MCF 10A (cell line): ENCODE data around the gene DHRS2. TPM values are rescaled to one million over a fixed set of nuclear protein-coding genes. Genes with fewer than 3 reads are reported as not detected.

Experiments used
- Bru-seq: library from RNA; stranded (reverse); fragments of 400-500 nt; gene quantifications from one replicate; lab custom pipeline; 2021; lab: Mats Ljungman, UMichigan
- BruChase-seq, 2 experiments: library from RNA; stranded (reverse); fragments of 400-500 nt; gene quantifications; one replicate each; lab custom pipeline; 2021; lab: Mats Ljungman, UMichigan
- BruUV-seq: library from RNA; stranded (reverse); fragments of 400-500 nt; replicated peaks from 2 replicates; lab custom pipeline; 2021; lab: Mats Ljungman, UMichigan
- CTCF ChIA-PET: fragments of 300-600 bp; sonication (Branson Sonifier 250); formaldehyde crosslinking; extraction: SDS; loops from one replicate; lab custom pipeline; 2021; ENCODE audit warnings: antibody characterized with exemption, inconsistent platforms; lab: Yijun Ruan, JAX
- POLR2A ChIA-PET: fragments of 300-600, 350-650 bp; sonication (Branson Sonifier 250); formaldehyde crosslinking; extraction: SDS; loops from one replicate; lab custom pipeline; 2020; ENCODE audit warnings: antibody characterized with exemption, inconsistent platforms; lab: Yijun Ruan, JAX
- DNase-seq: peaks from one replicate; pipeline ENCODE4 v3.0.0-alpha.2; 2018; ENCODE audit not compliant: unreplicated experiment
- H3K27ac Mint-ChIP-seq: one replicate; pipeline ENCODE4 v1.8.0; 2022; ENCODE audit warnings: mild to moderate bottlenecking, low read depth, mixed read lengths; ENCODE audit not compliant: unreplicated experiment
- H3K27me3 Mint-ChIP-seq: one replicate; pipeline ENCODE4 v1.8.0; 2022; ENCODE audit warnings: mixed read lengths; ENCODE audit not compliant: insufficient read depth, unreplicated experiment
- H3K36me3 Mint-ChIP-seq: one replicate; pipeline ENCODE4 v1.8.0; 2022; ENCODE audit warnings: mild to moderate bottlenecking, moderate library complexity, mixed read lengths; ENCODE audit not compliant: insufficient read depth, unreplicated experiment
- H3K4me1 Mint-ChIP-seq: one replicate; pipeline ENCODE4 v1.8.0; 2022; ENCODE audit warnings: mixed read lengths; ENCODE audit not compliant: insufficient read depth, unreplicated experiment
- H3K4me3 Mint-ChIP-seq: one replicate; pipeline ENCODE4 v1.8.0; 2022; ENCODE audit warnings: mild to moderate bottlenecking, moderate library complexity, mixed read lengths; ENCODE audit not compliant: unreplicated experiment
- H3K9me3 Mint-ChIP-seq: one replicate; pipeline ENCODE4 v1.8.0; 2022; ENCODE audit warnings: mixed read lengths; ENCODE audit not compliant: unreplicated experiment
- intact Hi-C: fragments of 100-400 bp; cut with micrococcal nuclease; formaldehyde crosslinking; loops from 2 replicates; pipeline ENCODE4 v1.14.1; 2022
- long read RNA-seq: library from polyadenylated mRNA; stranded (forward); transcript quantifications from one replicate; pipeline ENCODE4 v2.0.0, GENCODE V29; 2022
- total RNA-seq: library from RNA; stranded (reverse); gene quantifications from 2 replicates; pipeline ENCODE4 v1.2.3, GENCODE V29; 2022
- TF ChIP-seq, protein P1 (sequence below): fragments of 200-600 bp; IDR thresholded peaks from one replicate; pipeline ENCODE4 v1.8.0; 2022; ENCODE audit warnings: antibody characterized with exemption, mild to moderate bottlenecking; ENCODE audit not compliant: unreplicated experiment

Gene DHRS2, protein sequence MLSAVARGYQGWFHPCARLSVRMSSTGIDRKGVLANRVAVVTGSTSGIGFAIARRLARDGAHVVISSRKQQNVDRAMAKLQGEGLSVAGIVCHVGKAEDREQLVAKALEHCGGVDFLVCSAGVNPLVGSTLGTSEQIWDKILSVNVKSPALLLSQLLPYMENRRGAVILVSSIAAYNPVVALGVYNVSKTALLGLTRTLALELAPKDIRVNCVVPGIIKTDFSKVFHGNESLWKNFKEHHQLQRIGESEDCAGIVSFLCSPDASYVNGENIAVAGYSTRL
- total RNA-seq (0.27 and 1.1 TPM in 2 replicates), Bru-seq, nascent RNA (percentile 25 among the genes with signal in this experiment), BruChase-seq, experiment 1, labeled RNA remaining after a 6-hour chase (percentile 20 among the genes with signal in this experiment), BruChase-seq, experiment 2, labeled RNA remaining after a 2-hour chase (percentile 18 among the genes with signal in this experiment)
- long read RNA-seq = 0 reads

DNA sequence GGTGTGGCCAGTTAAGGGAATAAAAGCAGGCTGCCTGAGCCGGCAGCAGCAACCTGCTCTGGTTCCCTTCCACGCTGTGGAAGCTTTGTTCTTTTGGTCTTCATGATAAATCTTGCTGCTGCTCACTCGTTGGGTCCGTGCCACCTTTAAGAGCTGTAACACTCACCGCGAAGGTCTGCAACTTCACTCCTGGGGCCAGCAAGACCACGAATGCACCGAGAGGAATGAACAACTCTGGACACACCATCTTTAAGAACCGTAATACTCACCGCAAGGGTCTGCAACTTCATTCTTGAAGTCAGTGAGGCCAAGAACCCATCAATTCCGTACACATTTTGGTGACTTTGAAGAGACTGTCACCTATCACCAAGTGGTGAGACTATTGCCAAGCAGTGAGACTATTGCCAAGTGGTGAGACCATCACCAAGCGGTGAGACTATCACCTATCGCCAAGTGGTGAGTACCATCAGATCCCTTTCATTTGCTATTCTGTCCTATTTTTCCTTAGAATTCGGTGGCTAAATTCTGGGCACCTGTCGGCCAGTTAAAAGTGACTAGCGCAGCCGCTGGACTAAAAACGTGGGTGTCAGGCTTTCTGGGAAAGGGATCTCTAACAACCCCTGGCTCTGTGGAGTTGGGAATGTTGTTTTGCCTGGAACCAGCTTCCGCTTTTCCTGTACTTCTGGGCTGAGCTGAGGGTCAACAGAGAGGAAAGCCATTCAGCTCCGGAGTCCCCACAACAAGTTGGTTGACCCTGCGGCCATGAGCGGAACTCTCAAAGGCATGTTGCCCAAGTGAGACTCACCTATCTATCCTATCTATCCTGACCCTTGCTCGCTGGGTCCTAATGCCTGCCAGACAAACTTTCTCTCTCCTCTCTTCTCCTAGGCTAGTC is at the start of gene DHRS2:
DHRS2 (plus strand) TSS at position 48 of the 895 bp plus-strand sequence. CDS start 2,501 bp downstream, outside the sequence.
- intact Hi-C loops = no loop called here
- POLR2A ChIA-PET = no interaction called here
- Mint-ChIP-seq H3K27me3 (no peaks in the 10 kb centered on the region), H3K27ac (no peak within 1 kb of the TSS), H3K36me3 (peaks cover 6% of the 10 kb centered on the region), H3K4me3 (no peak within 1 kb of the TSS), H3K4me1 (peaks cover 4% of the 10 kb centered on the region), H3K9me3 (no peaks in the 10 kb centered on the region)
- CTCF ChIA-PET = interaction anchor here (0.6 to 3.0 kb wide), 7 partner anchors 8 to 275 kb away, joined by 3 to 27 read pairs (median 3); no protein-coding TSS in a partner anchor
- BruUV-seq = no TSS peak
- TF ChIP-seq, protein P1, sequence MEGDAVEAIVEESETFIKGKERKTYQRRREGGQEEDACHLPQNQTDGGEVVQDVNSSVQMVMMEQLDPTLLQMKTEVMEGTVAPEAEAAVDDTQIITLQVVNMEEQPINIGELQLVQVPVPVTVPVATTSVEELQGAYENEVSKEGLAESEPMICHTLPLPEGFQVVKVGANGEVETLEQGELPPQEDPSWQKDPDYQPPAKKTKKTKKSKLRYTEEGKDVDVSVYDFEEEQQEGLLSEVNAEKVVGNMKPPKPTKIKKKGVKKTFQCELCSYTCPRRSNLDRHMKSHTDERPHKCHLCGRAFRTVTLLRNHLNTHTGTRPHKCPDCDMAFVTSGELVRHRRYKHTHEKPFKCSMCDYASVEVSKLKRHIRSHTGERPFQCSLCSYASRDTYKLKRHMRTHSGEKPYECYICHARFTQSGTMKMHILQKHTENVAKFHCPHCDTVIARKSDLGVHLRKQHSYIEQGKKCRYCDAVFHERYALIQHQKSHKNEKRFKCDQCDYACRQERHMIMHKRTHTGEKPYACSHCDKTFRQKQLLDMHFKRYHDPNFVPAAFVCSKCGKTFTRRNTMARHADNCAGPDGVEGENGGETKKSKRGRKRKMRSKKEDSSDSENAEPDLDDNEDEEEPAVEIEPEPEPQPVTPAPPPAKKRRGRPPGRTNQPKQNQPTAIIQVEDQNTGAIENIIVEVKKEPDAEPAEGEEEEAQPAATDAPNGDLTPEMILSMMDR = no peak
- no peak for DNase-seq

DNA sequence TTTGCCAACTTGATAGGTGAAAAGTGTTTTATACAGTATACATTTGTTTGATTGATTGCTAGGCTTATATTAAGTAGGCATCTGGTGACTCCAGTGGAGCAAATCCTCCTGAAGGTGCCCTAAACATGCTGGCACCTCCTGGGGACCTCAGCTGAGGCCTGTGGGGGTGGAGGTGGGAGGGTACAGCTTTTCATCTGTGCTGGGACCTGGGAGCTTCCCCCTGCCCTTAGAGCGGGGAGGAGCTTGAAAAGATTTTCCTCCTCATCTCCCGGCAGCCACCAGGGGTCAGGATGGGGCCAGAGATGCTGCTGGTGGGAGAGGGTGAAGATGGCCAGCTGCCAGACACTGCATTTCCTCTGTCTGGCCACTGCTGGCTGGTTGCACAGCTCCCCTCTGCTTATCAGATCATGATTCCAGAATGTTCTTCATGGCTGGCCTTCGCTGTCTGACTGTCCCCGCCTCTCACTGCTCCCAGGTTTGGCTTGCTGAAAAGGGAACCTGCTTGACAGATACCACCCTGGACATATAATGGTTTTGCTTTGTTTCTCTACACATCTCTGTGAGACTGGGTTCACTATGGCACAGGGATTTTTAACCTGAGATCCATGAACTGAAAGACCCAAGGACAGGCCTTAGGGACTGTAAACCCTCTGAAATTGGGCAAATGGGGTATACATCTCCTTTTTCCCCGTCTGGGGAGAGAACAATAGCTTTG is 47.1 kb upstream of the DHRS2 start:
- BruUV-seq = no TSS peak
- DNase-seq = peak; percentile 84

GRCh38 chr14:23589606-23590005 is 46.6 kb upstream of the DHRS2 start:
- BruUV-seq = no TSS peak
- CTCF ChIA-PET = interaction anchor here (0.5 to 4.6 kb wide), 28 partner anchors 8 to 740 kb away, joined by 3 to 45 read pairs (median 5); partner anchors contain the start of gene DHRS2
- intact Hi-C loops = loop anchor here (1.0 to 5.0 kb wide), 3 partner anchors 138 to 341 kb away; no protein-coding TSS in a partner anchor

More for the DNA sequence above, 47.1 kb upstream of the DHRS2 start:
- no peak overlapping the region for H3K27ac Mint-ChIP-seq
- TF ChIP-seq, protein P1 = peak; percentile 74
- no peaks in the 10 kb centered on the region for H3K36me3 Mint-ChIP-seq
- no peaks in the 10 kb centered on the region for H3K4me1 Mint-ChIP-seq
- no peaks in the 10 kb centered on the region for H3K27me3 Mint-ChIP-seq
- H3K4me3 Mint-ChIP-seq = no peak overlapping the region
- intact Hi-C loops = loop anchor here (1.0 to 5.0 kb wide), 3 partner anchors 138 to 342 kb away; no protein-coding TSS in a partner anchor
- CTCF ChIA-PET = interaction anchor here (0.5 to 4.6 kb wide), 33 partner anchors 8 to 740 kb away, joined by 3 to 45 read pairs (median 4); no protein-coding TSS in a partner anchor
- POLR2A ChIA-PET = interaction anchor here (1.4 to 2.1 kb wide), 2 partner anchors 43 to 322 kb away, joined by 6 to 11 read pairs; no protein-coding TSS in a partner anchor
- H3K9me3 Mint-ChIP-seq = peaks cover 10% of the 10 kb centered on the region

More at GRCh38 chr14:23589606-23590005, 46.6 kb upstream of the DHRS2 start:
- Mint-ChIP-seq H3K4me3 (no peak overlapping the region), H3K27ac (no peak overlapping the region), H3K27me3 (no peaks in the 10 kb centered on the region), H3K9me3 (peaks cover 10% of the 10 kb centered on the region), H3K36me3 (no peaks in the 10 kb centered on the region), H3K4me1 (no peaks in the 10 kb centered on the region)
- POLR2A ChIA-PET = interaction anchor here (1.4 to 2.1 kb wide), 2 partner anchors 43 to 321 kb away, joined by 6 to 11 read pairs; no protein-coding TSS in a partner anchor
- TF ChIP-seq, protein P1 = no peak
- no peak for DNase-seq
